H1 (cell line): ENCODE measurements around the gene GSK3B. TPM values are rescaled to one million over a fixed set of nuclear protein-coding genes. Genes with fewer than 3 reads are reported as not detected.

Experiments used
- CTCF ChIA-PET: fragments of 300-600 bp; sonication (Branson Sonifier 250); formaldehyde crosslinking; loops from one replicate; lab custom pipeline; 2021; ENCODE audit not compliant: partially characterized antibody; lab: Charles Lee
- POLR2A ChIA-PET: fragments of 300-600 bp; sonication (Branson Sonifier 250); formaldehyde crosslinking; loops from one replicate; lab custom pipeline; 2021; ENCODE audit warnings: inconsistent platforms; ENCODE audit not compliant: partially characterized antibody; lab: Charles Lee
- DNase-seq, 2 experiments: peaks; one replicate each; pipeline versions ENCODE4 v3.0.0 to v3.0.0-alpha.2; 2010 to 2022; ENCODE audit warnings: low spot score in 2 of 2, low read depth in 1 of 2, mixed read lengths in 1 of 2
- FAIRE-seq: peaks from 2 replicates; lab custom pipeline; 2011; peaks lifted over from hg19 to GRCh38; lab: Jason Lieb, UNC
- H2AFZ ChIP-seq: 2 replicates; pipeline ENCODE4 v1.8.1; 2012; ENCODE audit warnings: low read length, inconsistent platforms
- H2AK5ac ChIP-seq: 2 replicates; pipeline ENCODE4 v1.6.1; 2013; ENCODE audit warnings: low read depth, low read length
- H2BK120ac ChIP-seq: replicated peaks from 2 replicates; pipeline ENCODE3; 2013; ENCODE audit warnings: low read depth, low read length, inconsistent platforms
- H2BK12ac ChIP-seq: 2 replicates; pipeline ENCODE4 v1.6.1; 2013; ENCODE audit warnings: low read depth, low read length
- H2BK15ac ChIP-seq: 2 replicates; pipeline ENCODE4 v1.6.1; 2013; ENCODE audit warnings: low read length
- H2BK20ac ChIP-seq: 2 replicates; pipeline ENCODE4 v1.6.1; 2013; ENCODE audit warnings: low read length
- H2BK5ac ChIP-seq: 2 replicates; pipeline ENCODE4 v1.6.1; 2013; ENCODE audit warnings: low read depth, low read length
- H3K14ac ChIP-seq: 2 replicates; pipeline ENCODE4 v1.6.1; 2013; ENCODE audit warnings: inconsistent platforms; ENCODE audit not compliant: insufficient read length
- H3K18ac ChIP-seq: 2 replicates; pipeline ENCODE4 v1.6.1; 2013; ENCODE audit warnings: low read length; ENCODE audit errors: extremely low read depth
- H3K23ac ChIP-seq: 2 replicates; pipeline ENCODE4 v1.6.1; 2013; ENCODE audit warnings: inconsistent platforms; ENCODE audit not compliant: insufficient read length
- H3K23me2 ChIP-seq: 2 replicates; pipeline ENCODE4 v1.6.1; 2013; ENCODE audit warnings: low read depth, low read length
- H3K27ac ChIP-seq: 2 replicates; pipeline ENCODE4 v1.6.1; 2011; ENCODE audit warnings: low read depth, low read length, inconsistent platforms
- H3K27me3 ChIP-seq, 4 experiments: replicated peaks in 1 of 4; 1 replicate in 1 of 4; 2 replicates in 3 of 4; pipeline versions ENCODE4 v1.6.1 to v1.8.1; 2011 to 2013; ENCODE audit warnings: low read length in 3 of 4, mild to moderate bottlenecking in 3 of 4, inconsistent platforms in 2 of 4, mixed read lengths in 2 of 4, moderate library complexity in 1 of 4; ENCODE audit not compliant: control insufficient read depth in 3 of 4, insufficient read depth in 3 of 4; ENCODE audit errors: extremely low read depth in 1 of 4
- H3K36me3 ChIP-seq, 4 experiments: 2 replicates each; pipeline versions ENCODE4 v1.6.1 to v1.8.1; 2011 to 2013; ENCODE audit warnings: mild to moderate bottlenecking in 4 of 4, low read length in 3 of 4, moderate library complexity in 2 of 4, control low read depth in 1 of 4, inconsistent platforms in 1 of 4; ENCODE audit not compliant: insufficient read depth in 4 of 4, control insufficient read depth in 2 of 4
- H3K4ac ChIP-seq: replicated peaks from 2 replicates; pipeline ENCODE3; 2013; ENCODE audit warnings: low read length, low read depth, mixed read lengths, inconsistent platforms; ENCODE audit not compliant: insufficient read length
- H3K4me1 ChIP-seq, 4 experiments: replicated peaks in 1 of 4; 1 replicate in 1 of 4; 2 replicates in 3 of 4; pipeline versions ENCODE4 v1.6.1 to v1.8.1; 2011 to 2013; ENCODE audit warnings: low read length in 3 of 4, inconsistent platforms in 2 of 4, mixed read lengths in 1 of 4; ENCODE audit not compliant: insufficient read depth in 4 of 4, control insufficient read depth in 3 of 4
- H3K4me2 ChIP-seq, 2 experiments: 2 replicates each; pipeline versions ENCODE4 v1.6.1 to v1.8.1; 2011 to 2013; ENCODE audit warnings: low read depth in 2 of 2, low read length in 2 of 2, control low read depth in 1 of 2, inconsistent platforms in 1 of 2, mild to moderate bottlenecking in 1 of 2; ENCODE audit not compliant: insufficient read depth in 1 of 2
- H3K4me3 ChIP-seq, 4 experiments: fragments of 200-600, 300-600 bp in 1 of 4; sonication (generic), shearing (Covaris generic), sonication (Bioruptor Twin) in 1 of 4; 2 replicates each; pipeline versions ENCODE4 v1.5.1 to v1.8.1; 2011 to 2016; ENCODE audit warnings: low read length in 4 of 4, low read depth in 3 of 4, control low read depth in 2 of 4, inconsistent platforms in 2 of 4, mild to moderate bottlenecking in 2 of 4, mixed read lengths in 1 of 4, moderate library complexity in 1 of 4; ENCODE audit not compliant: insufficient read depth in 2 of 4; ENCODE audit errors: extremely low read depth in 1 of 4
- H3K56ac ChIP-seq: replicated peaks from 2 replicates; pipeline ENCODE3; 2013; ENCODE audit warnings: low read depth, mild to moderate bottlenecking, mixed read lengths, low read length, inconsistent platforms; ENCODE audit not compliant: insufficient read length
- H3K79me1 ChIP-seq: 2 replicates; pipeline ENCODE4 v1.6.1; 2013; ENCODE audit warnings: low read depth, low read length, control low read depth
- H3K79me2 ChIP-seq, 2 experiments: 2 replicates each; pipeline versions ENCODE4 v1.6.1 to v1.8.1; 2012 to 2013; ENCODE audit warnings: low read length in 2 of 2, mild to moderate bottlenecking in 2 of 2, inconsistent platforms in 1 of 2; ENCODE audit not compliant: insufficient read depth in 2 of 2, control insufficient read depth in 1 of 2
- H3K9ac ChIP-seq, 4 experiments: replicated peaks in 1 of 4; 1 replicate in 1 of 4; 2 replicates in 3 of 4; pipeline versions ENCODE4 v1.6.1 to v1.8.1; 2011 to 2013; ENCODE audit warnings: low read depth in 3 of 4, low read length in 3 of 4, control low read depth in 2 of 4, mild to moderate bottlenecking in 2 of 4, moderate library complexity in 2 of 4, inconsistent platforms in 1 of 4; ENCODE audit errors: extremely low read depth in 1 of 4
- H3K9me3 ChIP-seq, 2 experiments: 2 replicates each; pipeline versions ENCODE4 v1.6.1 to v1.8.1; 2012 to 2013; ENCODE audit warnings: mild to moderate bottlenecking in 2 of 2, moderate library complexity in 2 of 2, control low read depth in 1 of 2, inconsistent platforms in 1 of 2, low read depth in 1 of 2, low read length in 1 of 2, mixed read lengths in 1 of 2; ENCODE audit not compliant: insufficient read depth in 2 of 2
- H4K20me1 ChIP-seq, 2 experiments: replicated peaks in 1 of 2; 2 replicates each; pipeline versions ENCODE3 to v1.8.1; 2011 to 2013; ENCODE audit warnings: inconsistent platforms in 2 of 2, low read length in 2 of 2, mild to moderate bottlenecking in 1 of 2; ENCODE audit not compliant: insufficient read depth in 2 of 2, control insufficient read depth in 1 of 2
- H4K5ac ChIP-seq: 2 replicates; pipeline ENCODE4 v1.6.1; 2013; ENCODE audit warnings: low read length, low read depth, mixed read lengths, inconsistent platforms; ENCODE audit not compliant: insufficient read length
- H4K8ac ChIP-seq: 2 replicates; pipeline ENCODE4 v1.8.0; 2013; ENCODE audit warnings: mild to moderate bottlenecking, moderate library complexity, low read length, inconsistent platforms; ENCODE audit not compliant: insufficient read depth; ENCODE audit errors: extremely low read depth
- H4K91ac ChIP-seq: replicated peaks from 2 replicates; pipeline ENCODE3; 2013; ENCODE audit warnings: low read length, mixed read lengths, inconsistent platforms; ENCODE audit not compliant: insufficient read length
- ATF3 ChIP-seq: IDR thresholded peaks from 2 replicates; pipeline ENCODE4 v1.6.1; 2011; ENCODE audit warnings: low read depth, mild to moderate bottlenecking, low read length; ENCODE audit not compliant: insufficient read depth
- BRCA1 ChIP-seq: IDR thresholded peaks from 2 replicates; pipeline ENCODE4 v1.6.1; 2012; ENCODE audit warnings: low read depth, low read length, improper control_type of control experiment
- CBX8 ChIP-seq: fragments of 300-800, 300-1000 bp; sonication (generic); IDR thresholded peaks from 2 replicates; pipeline ENCODE4 v1.7.1; 2016; ENCODE audit warnings: low read depth, low read length, borderline replicate concordance
- CEBPB ChIP-seq: IDR thresholded peaks from 2 replicates; pipeline ENCODE4 v1.6.1; 2012; ENCODE audit warnings: low read depth, low read length
- EZH2 ChIP-seq: fragments of 200-600 bp; sonication (generic); IDR thresholded peaks from 2 replicates; pipeline ENCODE4 v1.7.1; 2012; ENCODE audit warnings: low read depth, mild to moderate bottlenecking, moderate library complexity, low read length, inconsistent platforms; ENCODE audit not compliant: severe bottlenecking
- JUND ChIP-seq: IDR thresholded peaks from 2 replicates; pipeline ENCODE4 v1.6.1; 2011; ENCODE audit warnings: mild to moderate bottlenecking, improper control_type of control experiment, low read length
- RNF2 ChIP-seq: fragments of 200-900, 300-1000 bp; sonication (generic); IDR thresholded peaks from 2 replicates; pipeline ENCODE4 v1.7.1; 2016; ENCODE audit warnings: borderline replicate concordance, low read depth, mild to moderate bottlenecking, antibody characterized with exemption, low read length; ENCODE audit not compliant: poor library complexity, severe bottlenecking; ENCODE audit errors: missing control alignments
- SIN3A ChIP-seq, 2 experiments: IDR thresholded peaks in 1 of 2; conservative IDR thresholded peaks in 1 of 2; 2 replicates each; pipeline ENCODE4 v1.6.1; 2011 to 2012; ENCODE audit warnings: low read length in 2 of 2, improper control_type of control experiment in 1 of 2, low read depth in 1 of 2, mild to moderate bottlenecking in 1 of 2
- SIRT6 ChIP-seq: IDR thresholded peaks from one replicate; pipeline ENCODE4 v1.7.1; 2012; ENCODE audit warnings: low read length, inconsistent platforms
- WGBS, 2 experiments: shearing (Covaris generic) in 1 of 2; methylation state at CpG; one replicate each; pipeline versions ENCODE4 v1.1.6 to v1.1.7; 2013 to 2015; ENCODE audit warnings: low lambda C conversion rate in 2 of 2, mixed read lengths in 2 of 2, inconsistent platforms in 1 of 2, low coverage in 1 of 2, missing lambda C conversion rate in 1 of 2; ENCODE audit not compliant: insufficient replicate concordance in 2 of 2, insufficient coverage in 1 of 2, insufficient read length in 1 of 2; ENCODE audit errors: extremely low coverage in 1 of 2, missing lambda C conversion rate in 1 of 2; 5-methylcytosine and 5-hydroxymethylcytosine counted together
- polyA plus RNA-seq, 7 experiments: library from polyadenylated mRNA; depleted of rRNA in 3 of 7; stranded (reverse) in 5 of 7; unstranded in 2 of 7; fragments of >200 nt in 5 of 7; fragments of 200-250 nt in 2 of 7; gene quantifications; 1 replicate in 5 of 7; 2 replicates in 1 of 7; 4 replicates in 1 of 7; pipeline versions ENCODE4 v1.2.1 to v1.2.3, GENCODE V29; 2011 to 2013; ENCODE audit warnings: missing spikeins in 2 of 7, mixed read lengths in 2 of 7
- total RNA-seq: library from RNA; stranded (reverse); fragmentation: NEBNext Ultra II Directional; extraction: Animal tissue kit (Norgen Biotek cat#: 25700); gene quantifications from 2 replicates; pipeline ENCODE4 v1.2.1, GENCODE V29; 2021
- TF ChIP-seq, protein P1 (sequence below): IDR thresholded peaks from 2 replicates; pipeline ENCODE4 v1.6.1; 2012; ENCODE audit warnings: inconsistent platforms

GSK3B gene
- total and polyA plus RNA-seq, 2 of the 8 experiments (the other 6 are each of a cell fraction or from before 2014, with no cell fraction given) = 24.2 to 50.7 TPM

DNA sequence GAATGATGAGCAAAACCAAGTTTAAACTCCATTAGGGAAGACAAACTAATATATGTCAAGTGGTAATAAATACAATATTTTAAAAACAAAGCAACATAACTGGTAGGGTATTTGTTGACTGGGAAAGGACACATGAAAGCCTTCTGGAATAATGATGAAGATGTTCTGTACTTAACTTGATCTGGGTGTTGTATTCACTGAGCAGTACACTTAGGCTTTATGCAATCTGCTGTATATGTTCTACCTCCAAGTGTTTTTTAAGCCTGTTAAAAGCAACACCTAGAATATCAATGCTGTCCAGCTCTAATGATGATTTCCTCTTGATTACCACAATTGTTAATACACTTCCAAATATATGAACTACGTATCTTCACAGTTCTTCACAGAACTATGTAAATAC lies 46.6 kb downstream of the GSK3B start:
- Histone ChIP-seq H3K9me3 (no peaks in the 10 kb centered on the region), H3K23me2 (no peaks in the 10 kb centered on the region; the same call in 1 of the 2 replicates), H2BK120ac (no peak overlapping the region), H3K23ac (no peak overlapping the region), H3K4me1 (no peaks in the 10 kb centered on the region), H3K9ac (no peak overlapping the region), H4K20me1 (peaks cover 2 to 3% of the 10 kb centered on the region in 2 experiments), H3K4me3 (no peak overlapping the region), H2BK12ac (no peak overlapping the region), H3K27ac (no peak overlapping the region), H2BK15ac (no peak overlapping the region), H3K18ac (no peak overlapping the region), H3K27me3 (no peaks in the 10 kb centered on the region), H3K14ac (no peak overlapping the region), H3K4me2 (no peak overlapping the region), H2BK5ac (no peak overlapping the region), H3K79me2 (peaks cover 8 to 97% of the 10 kb centered on the region in 2 experiments; a peak in 3 of 4 replicates), H2BK20ac (no peak overlapping the region), H4K91ac (no peak overlapping the region), H3K4ac (no peak overlapping the region), H3K79me1 (no peaks in the 10 kb centered on the region; the same call in 1 of the 2 replicates), H2AK5ac (no peak overlapping the region), H4K5ac (no peak overlapping the region), H2AFZ (no peak overlapping the region), H3K36me3 (no peaks in the 10 kb centered on the region), H4K8ac (no peak overlapping the region), H3K56ac (no peak overlapping the region)
- WGBS, 2 experiments = 89% methylated on average over 1 of the region's 1 CpG; no CpG with 5 or more reads in 1 of the 2 experiments
- FAIRE-seq (no peak), DNase-seq (no peak)
- CTCF ChIA-PET = no interaction called here
- POLR2A ChIA-PET = no interaction called here
- TF ChIP-seq SIN3A (conservative IDR thresholded peaks at IDR 0.05 in 1 of 2, IDR thresholded peaks at IDR 0.05 in 1 of 2; ENCODE audit: low read depth in 1 of 2, low read length in 2 of 2) (no peak), RNF2 (no peak), CBX8 (no peak), ATF3 (no peak), SIRT6 (no peak), BRCA1 (no peak), CEBPB (no peak), JUND (no peak), EZH2 (no peak)
- TF ChIP-seq, protein P1, sequence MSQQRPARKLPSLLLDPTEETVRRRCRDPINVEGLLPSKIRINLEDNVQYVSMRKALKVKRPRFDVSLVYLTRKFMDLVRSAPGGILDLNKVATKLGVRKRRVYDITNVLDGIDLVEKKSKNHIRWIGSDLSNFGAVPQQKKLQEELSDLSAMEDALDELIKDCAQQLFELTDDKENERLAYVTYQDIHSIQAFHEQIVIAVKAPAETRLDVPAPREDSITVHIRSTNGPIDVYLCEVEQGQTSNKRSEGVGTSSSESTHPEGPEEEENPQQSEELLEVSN = no peak
